ENCODE measurements around the gene NPIPA3.
"Not testable (repeated sequence)": the region's sequence is repeated elsewhere in the genome, so short reads cannot be mapped to it uniquely, and the experiment has no call there.

The NPIPA3 gene

DNA sequence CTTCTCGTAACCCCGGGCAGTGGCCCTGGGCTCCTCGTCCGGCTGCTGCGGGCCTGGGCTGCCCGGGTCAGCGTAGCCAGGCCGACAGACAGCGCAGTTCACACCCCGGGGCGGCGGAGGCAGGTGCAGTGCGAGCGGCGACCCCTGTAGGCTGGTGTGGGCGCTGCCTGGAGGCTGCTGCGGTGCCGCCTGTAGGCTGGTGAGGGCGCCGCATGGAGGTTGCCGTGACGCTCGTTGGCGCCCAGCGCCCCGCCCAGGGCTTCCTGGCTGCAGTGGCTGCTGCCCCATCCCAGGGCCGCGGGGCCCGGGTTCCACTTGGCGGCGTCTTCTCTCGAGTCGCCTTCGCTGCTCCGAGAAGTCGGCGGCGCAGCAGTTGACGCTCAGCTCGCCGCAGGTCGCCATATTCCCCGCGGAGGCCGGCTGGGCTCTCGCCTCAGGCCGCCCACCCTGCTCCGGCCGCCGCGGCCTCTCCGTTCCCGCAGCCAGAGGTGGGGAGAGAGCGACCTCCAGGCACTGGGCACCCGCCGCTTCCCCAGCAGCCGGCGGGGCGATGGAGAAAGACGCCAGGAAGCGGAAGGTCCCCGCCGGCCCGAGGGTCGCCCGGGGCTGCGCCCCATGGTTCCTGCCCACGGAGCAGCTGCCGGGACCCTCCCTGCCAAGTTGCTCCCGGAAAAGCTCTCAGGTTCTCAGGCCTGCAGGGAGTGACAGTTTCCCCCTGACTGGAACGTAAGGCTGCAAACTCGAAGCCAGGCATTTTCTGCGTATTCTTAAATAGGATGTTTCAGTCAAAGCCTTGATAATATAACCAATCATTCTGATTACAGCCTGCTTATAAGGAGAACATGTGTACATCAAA lies at the start of gene NPIPA3:
TSS of gene NPIPA3 (plus strand) at position 256 of the 856 bp plus-strand sequence. CDS start 5,533 bp downstream, outside the sequence.
- not testable (repeated sequence) for DNase-seq

DNA sequence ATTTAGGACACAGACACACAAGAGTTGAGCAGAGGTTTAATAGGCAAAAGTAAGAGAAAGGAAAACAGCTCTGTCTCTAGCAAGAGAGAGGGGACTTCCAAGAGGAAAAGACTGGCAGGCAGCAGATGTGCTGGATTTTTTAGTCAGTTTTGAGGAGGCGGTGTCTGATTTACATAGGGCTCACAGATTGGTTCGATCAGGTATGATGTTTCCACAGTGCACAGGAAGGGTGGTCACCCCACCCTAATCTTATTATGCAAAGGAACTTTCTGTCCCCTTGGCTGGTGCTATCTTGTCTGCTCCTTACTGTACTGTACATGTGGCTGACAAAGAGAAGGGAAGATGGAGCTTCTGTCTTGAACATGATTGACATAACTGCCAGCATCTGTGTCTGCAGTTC lies 45.1 kb upstream of the NPIPA3 start:
- DNase-seq: no peak

DNA sequence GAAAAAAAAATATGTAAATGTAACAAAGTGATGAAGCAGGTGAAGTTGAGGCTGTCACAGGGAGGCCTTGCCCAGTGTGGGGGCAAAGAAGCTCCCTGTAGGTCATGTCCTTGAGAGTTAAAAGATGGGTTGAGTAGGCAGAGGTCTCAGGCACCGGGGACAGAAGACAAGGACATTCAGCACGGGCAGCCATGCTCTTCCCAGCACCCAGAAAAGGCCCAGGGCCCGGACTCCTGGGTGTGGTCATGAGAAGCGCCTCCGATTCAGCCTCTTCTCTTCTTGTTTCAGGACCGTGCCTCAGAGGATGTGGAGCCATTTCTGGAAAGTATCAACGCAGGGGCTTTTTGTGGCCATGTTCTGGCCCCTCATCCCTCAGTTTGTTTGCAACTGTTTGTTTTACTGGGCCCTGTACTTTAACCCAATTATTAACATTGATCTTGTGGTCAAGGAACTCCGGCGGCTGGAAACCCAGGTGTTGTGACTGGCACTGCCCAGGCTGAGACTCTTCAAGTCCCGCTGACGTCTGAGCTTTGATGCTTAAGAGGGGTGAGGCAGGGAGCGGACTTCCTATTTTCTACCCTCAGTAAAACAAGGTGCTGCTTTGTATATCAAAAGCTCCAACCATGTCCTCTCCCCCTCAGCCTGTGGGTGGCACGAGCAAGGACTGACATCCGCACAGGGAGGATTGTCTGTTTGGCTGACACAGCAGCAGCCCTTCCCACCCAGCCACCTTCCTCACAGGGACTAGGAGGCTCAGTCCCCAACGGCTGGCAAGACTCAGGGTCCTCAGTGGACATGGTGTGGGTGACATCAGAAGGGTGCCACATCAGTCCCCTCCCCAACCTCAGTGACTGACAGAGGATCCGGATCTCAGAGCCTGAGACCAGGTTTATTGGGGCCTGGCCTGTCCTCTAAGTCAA lies 35.6 kb upstream of the NPIPA3 start:
- no peak for DNase-seq

DNA sequence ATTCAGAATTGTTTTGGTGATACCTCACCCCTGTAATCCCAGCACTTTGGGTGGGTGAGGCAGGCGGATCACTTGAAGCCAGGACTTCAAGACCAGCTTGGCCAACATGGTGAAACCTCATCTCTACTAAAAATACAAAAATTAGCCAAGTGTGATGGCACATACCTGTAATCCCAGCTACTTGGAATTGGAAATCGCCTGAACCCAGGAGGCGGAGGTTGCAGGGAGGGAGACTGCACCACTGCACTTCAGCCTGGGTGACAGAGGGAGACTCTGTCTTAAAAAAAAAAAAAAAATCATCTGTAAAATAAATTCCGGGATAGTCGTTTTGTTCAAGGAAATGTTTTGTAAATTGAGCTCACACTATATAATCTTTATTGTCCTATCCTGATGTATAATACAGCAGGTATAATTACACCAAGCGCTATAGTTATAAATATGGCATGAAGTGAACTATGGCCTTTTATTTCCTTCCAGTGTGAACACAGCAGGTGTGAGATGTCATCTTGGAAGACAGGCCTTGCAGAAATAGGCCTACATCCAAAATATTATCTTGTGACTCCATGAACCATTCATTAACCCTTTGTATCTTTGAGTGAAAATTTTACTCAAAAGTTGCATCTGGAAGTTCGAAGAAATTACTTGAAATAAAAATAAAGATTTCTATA lies 34.5 kb upstream of the NPIPA3 start:
- no peak for DNase-seq

DNA sequence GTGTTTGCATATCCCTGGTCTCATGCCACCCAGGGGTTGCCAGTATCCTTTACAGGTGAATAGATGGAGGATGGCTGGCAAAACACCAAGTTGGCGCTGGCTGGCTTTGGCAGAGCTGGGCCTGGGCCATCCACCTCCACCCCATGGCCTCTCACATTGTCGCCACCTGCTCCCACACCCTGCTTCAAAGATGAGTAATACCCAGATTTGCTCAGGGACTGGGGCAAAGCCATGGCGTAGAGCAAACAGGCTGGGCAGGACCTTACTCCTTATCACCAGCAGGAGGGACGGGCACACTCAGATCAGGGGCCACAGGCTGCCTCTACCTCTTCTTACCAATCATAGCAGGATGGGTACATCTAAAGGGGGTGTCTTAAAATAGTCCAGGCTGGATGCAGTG lies 33.4 kb upstream of the NPIPA3 start:
- DNase-seq: no peak

DNA sequence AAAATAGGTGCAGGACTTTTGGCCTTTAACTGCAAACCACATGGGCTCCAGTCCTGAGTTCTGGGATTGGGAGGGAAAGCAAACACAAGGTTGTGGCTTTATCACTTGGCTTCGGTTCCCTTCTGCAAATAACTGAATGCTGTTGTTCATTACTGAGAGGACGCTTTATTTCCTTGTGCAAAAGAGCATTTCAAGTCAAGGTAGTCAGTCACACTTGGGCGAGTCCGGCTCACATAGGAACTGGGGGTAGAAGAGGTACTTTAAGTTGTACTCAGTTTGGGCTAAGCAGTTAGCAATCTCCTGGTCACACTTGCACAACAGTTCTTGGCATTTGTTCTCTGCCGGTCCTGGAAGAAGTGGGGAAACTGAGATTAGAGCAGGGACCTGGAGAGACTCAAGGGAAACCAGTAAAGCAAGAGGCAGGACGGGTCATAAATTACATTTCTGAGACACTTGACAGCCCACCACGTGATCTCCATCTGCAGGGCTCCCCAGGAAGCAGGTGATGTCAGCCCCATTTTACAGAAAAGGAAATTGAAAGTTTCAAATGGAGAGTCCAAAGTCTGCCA lies 30.7 kb upstream of the NPIPA3 start:
- no peak for DNase-seq

DNA sequence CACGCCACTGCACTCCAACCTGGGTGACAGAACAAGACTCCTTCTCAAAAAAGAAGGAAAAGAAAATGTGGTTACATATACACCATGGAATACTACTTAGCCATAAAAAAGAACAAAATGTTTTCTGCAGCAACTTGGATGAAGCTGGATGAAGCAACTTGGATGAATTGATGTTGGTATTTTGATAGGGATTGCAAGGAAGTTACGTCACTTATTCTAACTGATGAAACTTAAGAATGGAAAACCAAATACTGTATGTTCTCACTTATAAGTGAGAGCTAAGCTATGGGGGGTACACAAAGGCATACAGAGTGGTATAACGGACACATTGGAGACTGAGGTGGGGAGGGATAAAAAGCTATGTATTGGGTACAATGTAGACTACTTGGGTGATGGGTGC lies 26.6 kb upstream of the NPIPA3 start:
- DNase-seq: no peak

DNA sequence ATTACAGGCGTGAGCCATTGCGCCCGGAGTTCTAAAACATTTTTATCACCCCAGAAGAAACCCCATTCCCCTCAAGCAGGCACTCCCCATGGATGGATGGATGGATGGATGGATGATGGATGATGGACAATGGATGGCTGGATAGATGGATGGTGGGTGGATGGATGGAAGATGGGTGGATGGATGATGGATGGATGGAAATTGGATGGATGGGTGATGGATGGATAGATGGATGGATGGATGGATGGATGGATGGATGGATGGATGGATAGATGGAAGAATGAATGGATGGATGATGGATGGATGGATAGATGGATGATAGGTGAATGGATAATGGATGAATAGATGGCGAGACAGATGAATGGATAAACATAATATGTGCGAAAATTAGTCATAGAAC lies 25.6 kb upstream of the NPIPA3 start:
- DNase-seq: no peak

DNA sequence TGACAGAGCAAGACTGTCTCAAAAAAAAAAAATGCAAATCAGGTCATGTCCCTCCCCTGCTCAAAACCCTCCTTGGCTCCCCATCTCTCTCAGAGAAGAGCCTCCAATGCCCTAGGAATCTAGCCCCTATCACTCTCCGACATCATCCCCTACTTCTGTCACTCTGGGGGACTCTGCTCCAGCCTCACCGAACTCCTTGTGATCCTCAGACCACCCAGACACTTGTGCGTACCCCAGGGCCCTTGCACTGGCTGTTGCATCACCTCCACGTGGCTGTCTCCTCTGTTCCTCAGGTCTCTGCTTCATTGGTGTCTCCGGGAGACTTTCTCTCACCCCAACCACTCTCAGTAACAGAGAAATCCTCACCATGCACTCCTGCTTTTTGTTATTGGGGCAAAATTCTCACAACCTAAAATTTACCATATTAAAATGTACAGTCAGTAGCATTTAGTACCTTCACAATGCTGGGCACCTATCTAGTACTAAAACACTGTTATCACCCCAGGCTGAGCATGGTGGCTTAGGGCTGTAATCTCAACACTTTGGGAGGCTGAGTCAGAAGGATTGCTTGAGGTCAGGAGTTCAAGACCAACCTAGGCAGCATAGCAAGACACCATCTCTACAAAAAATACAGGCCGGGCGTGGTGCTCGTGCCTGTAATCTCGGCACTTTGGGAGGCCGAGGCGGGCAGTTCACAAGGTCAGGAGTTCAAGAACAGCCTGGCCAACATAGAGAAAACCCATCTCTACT lies 24.3 kb upstream of the NPIPA3 start:
- DNase-seq: no peak

DNA sequence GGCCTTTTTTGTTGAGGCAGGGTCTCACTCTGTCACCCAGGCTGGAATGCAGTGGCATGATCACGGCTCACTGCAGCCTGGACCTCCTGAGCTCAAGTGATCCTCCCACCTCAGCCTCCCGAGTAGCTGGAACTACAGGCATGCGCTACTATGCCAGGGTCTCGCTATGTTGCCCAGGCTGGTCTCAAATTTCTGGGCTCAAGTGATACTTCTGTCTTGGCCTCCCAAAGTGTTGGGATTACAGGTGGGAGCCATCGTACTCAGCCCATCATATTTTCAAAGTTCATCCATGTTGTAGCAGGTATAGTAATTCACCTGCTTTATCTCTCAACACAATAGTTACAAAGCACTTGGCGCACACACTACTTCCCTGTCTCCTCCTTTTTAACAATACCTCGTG lies 22.8 kb upstream of the NPIPA3 start:
- DNase-seq: not testable (repeated sequence)

DNA sequence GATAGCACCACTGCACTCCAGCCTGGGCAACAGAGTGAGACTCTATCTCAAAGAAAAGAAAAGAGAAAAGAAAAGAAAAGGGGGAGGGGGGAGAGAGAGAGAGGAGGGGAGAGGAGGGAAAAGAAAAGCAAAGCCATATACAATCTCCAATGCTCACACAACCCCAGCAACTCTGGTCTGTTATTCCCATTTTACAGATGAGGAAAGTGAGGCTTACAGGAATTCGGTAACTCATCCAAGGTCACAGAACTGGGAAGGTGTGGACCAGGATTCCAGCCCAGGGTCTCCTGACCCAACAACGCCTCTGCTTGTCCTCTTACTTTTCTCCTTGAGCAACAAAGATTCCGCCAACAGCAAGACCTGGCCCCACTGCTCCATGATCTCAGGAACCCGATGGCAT lies 22.1 kb upstream of the NPIPA3 start:
- no peak for DNase-seq

DNA sequence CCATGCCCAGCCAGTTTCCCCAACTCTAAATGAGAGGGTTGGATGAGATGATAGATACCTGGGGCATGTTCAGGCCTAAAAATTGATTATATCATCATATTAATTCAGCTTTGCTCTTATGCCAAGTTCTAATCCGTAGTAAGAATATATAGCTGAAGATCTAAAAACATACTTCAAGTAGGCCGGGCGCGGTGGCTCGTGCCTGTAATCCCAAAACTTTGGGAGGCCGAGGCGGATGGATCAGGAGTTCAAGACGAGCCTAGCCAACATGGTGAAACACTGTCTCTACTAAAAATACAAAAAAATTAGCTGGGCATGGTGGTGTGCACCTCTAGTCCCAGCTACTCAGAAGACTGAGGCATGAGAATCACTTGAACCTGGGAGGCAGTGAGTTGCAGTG lies 21.1 kb upstream of the NPIPA3 start:
- DNase-seq: no peak

DNA sequence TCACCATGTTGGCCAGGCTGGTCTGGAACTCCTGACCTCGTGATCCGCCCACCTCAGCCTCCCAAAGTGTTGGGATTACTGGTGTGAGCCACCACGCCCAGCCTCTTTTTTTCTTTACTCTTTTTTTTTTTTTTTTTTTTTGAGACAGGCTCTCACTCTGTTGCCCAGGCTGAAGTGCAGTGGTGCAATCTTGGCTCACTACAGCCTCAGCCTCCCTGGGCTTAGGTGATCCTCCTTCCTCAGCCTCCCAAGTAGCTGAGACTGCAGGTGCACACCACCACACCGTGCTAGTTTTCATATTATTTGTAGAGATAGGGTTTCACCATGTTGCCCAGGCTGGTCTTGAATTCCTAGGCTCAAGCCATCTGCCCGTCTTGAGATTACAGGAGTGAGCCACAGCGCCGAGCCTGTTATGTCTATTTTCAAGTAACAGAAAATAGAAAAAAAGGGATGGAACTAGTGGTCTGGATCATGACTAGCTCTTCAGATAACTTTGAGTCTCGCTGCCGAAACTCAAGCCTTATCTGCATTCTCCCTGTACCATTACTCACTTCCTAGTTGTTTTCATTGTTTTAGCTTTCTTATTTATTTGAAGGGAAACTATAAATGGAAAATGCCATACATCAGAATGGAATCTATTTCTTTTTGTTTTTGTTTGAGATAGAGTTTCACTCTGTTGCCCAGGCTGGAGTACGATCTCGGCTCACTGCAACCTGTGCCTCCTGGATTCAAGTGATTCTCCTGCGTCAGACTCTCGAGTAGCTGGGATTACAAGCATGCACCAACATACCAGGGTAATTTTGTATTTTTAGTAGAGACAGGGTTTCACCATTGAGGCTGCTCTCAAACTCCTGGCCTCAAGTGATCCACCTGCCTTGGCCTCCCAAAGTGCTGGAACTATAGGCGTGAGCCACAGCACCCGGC lies 17.1 kb upstream of the NPIPA3 start:
- not testable (repeated sequence) for DNase-seq

DNA sequence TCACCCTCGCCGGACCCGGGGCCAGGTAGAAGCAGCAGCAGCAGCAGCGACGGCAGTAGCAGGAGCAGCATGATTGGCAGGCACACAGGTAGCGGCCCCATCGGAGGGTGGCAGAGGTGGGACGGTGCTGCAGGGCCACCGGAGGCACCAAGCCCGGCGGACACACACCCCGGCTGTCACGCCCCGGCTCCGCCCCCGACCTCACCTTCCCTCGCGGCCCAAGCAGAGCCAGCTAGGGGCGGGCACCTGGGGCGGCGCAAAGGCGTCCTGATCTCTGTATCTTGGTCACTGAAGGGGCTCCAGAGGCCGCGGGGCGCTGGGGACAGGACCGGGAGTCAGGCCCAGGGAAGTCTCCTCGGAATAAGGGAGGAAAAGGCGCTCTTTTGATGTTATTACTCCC lies 9.1 kb upstream of the NPIPA3 start, which contains the start of gene PLA2G10:
TSS of gene PLA2G10 (minus strand) at position 180 of the 400 bp plus-strand sequence. CDS start at position 101, 79 bp downstream.
- not testable (repeated sequence) for DNase-seq

DNA sequence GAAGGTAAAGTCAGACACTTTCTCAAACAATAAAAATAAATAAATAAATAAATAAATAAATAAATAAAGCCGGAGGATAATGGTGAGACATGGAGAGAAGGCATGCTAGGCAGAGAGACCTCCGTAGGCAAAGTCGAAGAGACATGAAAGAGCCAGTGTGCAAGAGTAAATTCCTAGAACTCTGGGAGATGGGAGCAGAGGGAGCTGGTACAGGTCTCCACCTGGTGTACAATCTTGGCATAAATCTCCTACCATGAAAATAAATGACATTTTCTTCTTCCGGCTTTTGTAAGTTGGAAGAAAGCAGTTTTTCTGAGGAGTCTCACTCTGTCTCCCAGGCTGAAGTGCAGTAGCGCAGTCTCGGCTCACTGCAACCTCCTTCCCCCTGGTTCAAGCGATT lies 1.4 kb upstream of the NPIPA3 start:
- not testable (repeated sequence) for DNase-seq

DNA sequence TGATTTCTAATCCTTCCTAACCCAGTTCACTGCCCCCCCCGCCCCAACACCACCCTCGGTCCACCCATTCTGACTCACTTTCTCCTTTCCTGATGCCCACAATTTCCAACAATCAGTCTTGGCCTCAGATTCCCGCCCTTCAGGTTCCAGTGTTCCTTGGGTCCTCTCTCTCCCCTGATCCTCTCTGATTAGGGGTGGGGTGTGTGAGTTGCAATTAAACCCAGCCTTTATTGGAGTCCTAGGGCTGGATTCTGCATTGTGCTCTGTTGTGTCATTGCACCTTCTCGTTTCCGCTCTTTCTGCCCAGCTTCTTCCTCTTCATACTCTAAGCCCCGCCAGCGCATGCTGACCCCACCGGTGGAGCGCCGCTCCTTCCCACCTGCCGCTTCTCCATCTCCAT lies 539 bp upstream of the NPIPA3 start:
- not testable (repeated sequence) for DNase-seq

DNA sequence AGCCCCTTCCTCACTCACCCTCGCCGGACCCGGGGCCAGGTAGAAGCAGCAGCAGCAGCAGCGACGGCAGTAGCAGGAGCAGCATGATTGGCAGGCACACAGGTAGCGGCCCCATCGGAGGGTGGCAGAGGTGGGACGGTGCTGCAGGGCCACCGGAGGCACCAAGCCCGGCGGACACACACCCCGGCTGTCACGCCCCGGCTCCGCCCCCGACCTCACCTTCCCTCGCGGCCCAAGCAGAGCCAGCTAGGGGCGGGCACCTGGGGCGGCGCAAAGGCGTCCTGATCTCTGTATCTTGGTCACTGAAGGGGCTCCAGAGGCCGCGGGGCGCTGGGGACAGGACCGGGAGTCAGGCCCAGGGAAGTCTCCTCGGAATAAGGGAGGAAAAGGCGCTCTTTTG lies 30.0 kb downstream of the NPIPA3 start:
- not testable (repeated sequence) for DNase-seq

DNA sequence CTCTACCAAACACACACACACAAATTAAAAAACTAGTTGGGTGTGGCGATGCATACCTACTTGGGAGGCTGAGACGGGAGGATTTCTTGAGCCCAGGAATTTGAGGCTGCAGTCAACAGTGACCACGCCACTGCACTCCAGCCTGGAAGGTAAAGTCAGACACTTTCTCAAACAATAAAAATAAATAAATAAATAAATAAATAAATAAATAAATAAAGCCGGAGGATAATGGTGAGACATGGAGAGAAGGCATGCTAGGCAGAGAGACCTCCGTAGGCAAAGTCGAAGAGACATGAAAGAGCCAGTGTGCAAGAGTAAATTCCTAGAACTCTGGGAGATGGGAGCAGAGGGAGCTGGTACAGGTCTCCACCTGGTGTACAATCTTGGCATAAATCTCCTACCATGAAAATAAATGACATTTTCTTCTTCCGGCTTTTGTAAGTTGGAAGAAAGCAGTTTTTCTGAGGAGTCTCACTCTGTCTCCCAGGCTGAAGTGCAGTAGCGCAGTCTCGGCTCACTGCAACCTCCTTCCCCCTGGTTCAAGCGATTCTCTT lies 37.7 kb downstream of the NPIPA3 start:
- DNase-seq: not testable (repeated sequence)

DNA sequence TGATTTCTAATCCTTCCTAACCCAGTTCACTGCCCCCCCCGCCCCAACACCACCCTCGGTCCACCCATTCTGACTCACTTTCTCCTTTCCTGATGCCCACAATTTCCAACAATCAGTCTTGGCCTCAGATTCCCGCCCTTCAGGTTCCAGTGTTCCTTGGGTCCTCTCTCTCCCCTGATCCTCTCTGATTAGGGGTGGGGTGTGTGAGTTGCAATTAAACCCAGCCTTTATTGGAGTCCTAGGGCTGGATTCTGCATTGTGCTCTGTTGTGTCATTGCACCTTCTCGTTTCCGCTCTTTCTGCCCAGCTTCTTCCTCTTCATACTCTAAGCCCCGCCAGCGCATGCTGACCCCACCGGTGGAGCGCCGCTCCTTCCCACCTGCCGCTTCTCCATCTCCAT lies 38.6 kb downstream of the NPIPA3 start:
- not testable (repeated sequence) for DNase-seq
